ENCODE results near the gene DTHD1.

GRCh38 chr4:36330796-36331195, 49.4 kb downstream of the DTHD1 start:
- TF ChIP-seq ZNF274 (IDR thresholded peaks at IDR 0.05; ENCODE audit: low read depth, low read length) (no peak), SUZ12 (IDR thresholded peaks at IDR 0.05; ENCODE audit: extremely low read depth, insufficient read depth, insufficient read length) (no peak)

Measured in NT2/D1 (cell line).